ENCODE results near the gene SURF4. TPM values are rescaled to one million over a fixed set of nuclear protein-coding genes. Genes with fewer than 3 reads are reported as not detected.
"Not testable (repeated sequence)": the region's sequence is repeated elsewhere in the genome, so short reads cannot be mapped to it uniquely, and the experiment has no call there.

SURF4 gene
- total and polyA plus RNA-seq, 7 donors, result 45.6 to 120 (median 68.1) TPM

DNA sequence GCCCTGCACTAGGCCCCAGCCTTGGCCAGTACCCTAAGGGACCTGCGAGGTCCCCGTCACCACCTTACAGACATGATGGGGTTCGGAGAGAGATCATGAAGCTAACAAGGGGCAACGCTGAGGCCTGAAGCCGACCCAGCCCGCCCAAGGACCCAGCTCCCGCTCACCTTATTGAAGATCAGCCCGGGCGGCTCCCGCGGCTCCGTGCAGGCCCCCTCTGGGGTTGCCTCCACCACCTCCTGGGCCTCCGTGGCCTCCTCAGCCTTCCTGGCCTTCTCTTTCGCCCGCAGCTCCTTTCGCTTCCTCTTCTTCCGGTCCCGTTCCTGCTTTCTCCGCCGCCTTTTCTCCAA, 43.5 kb downstream of the SURF4 start:
- no peak overlapping the region for H3K27ac ChIP-seq
- peaks cover 8 to 57% of the 10 kb centered on the region in 2 donors for H3K36me3 ChIP-seq (ENCODE audit: insufficient read depth in 1 of 2, low read depth in 1 of 2)
- TF ChIP-seq, protein P1, sequence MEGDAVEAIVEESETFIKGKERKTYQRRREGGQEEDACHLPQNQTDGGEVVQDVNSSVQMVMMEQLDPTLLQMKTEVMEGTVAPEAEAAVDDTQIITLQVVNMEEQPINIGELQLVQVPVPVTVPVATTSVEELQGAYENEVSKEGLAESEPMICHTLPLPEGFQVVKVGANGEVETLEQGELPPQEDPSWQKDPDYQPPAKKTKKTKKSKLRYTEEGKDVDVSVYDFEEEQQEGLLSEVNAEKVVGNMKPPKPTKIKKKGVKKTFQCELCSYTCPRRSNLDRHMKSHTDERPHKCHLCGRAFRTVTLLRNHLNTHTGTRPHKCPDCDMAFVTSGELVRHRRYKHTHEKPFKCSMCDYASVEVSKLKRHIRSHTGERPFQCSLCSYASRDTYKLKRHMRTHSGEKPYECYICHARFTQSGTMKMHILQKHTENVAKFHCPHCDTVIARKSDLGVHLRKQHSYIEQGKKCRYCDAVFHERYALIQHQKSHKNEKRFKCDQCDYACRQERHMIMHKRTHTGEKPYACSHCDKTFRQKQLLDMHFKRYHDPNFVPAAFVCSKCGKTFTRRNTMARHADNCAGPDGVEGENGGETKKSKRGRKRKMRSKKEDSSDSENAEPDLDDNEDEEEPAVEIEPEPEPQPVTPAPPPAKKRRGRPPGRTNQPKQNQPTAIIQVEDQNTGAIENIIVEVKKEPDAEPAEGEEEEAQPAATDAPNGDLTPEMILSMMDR (IDR thresholded peaks at IDR 0.05), result no peak
- peaks cover 11% of the 10 kb centered on the region for H3K4me1 ChIP-seq
- intact Hi-C loops (cut with DNase I), result loop anchor here (5.0 to 10.0 kb wide), 3 partner anchors 145 to 288 kb away; partner anchors contain the start of gene SLC2A6 (in 1 of the 2)
- no peak for ATAC-seq
- 85 to 93% (median 90%) methylated on average over 20 of the region's 20 CpGs for WGBS, 3 donors
- H3K4me3 ChIP-seq, result no peak overlapping the region
- DNase-seq, result peak in 1 of 2 donors; percentile 42
- no peaks in the 10 kb centered on the region for H3K9me3 ChIP-seq
- no peaks in the 10 kb centered on the region for H3K27me3 ChIP-seq (ENCODE audit: insufficient read depth in 3 of 3, low read length in 2 of 3)

DNA sequence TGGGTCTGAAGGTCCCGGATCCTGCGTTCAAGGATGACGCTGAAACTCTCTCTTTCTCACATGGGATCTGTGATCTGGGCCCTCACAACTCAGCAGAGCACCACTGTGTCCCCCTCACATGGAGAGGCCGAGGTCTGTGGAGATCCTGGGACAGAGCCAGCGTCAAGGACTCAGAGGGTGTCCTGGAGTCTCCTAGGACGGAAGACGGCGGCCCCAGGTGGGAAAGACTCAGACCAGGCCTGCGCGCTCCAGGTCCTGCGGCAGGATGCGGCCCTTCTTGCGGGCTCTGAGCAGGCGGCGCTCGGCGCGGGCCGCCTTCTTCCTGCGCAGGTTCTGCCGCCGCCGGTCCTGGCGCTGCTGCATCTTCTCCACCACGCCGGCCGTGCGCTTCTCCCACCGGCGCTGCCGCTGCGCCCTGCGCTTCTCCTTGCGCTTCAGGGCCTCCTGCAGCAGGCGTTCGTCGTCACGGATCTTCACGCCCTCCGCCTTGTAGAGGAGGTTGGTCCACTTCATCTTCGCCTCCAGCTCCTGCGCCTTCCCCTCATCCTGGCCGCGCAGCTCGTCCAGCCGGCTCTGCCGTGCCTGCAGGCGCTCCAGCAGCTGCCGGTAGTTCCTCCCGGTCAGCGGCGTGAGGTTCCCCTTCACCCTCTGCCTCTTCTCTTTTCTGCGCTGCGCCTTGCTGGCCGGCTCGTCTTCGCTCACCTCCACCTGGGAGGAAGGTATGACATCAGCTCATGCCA, 44.0 kb downstream of the SURF4 start:
- H3K36me3 ChIP-seq (ENCODE audit: insufficient read depth in 1 of 2, low read depth in 1 of 2), result peaks cover 8 to 57% of the 10 kb centered on the region in 2 donors
- no peak overlapping the region for H3K27ac ChIP-seq
- peak in 1 of 2 donors; percentile 44 for DNase-seq
- TF ChIP-seq, protein P1 (IDR thresholded peaks at IDR 0.05), result no peak
- H3K4me3 ChIP-seq, result no peak overlapping the region
- H3K27me3 ChIP-seq (ENCODE audit: insufficient read depth in 3 of 3, low read length in 2 of 3), result no peaks in the 10 kb centered on the region
- no peaks in the 10 kb centered on the region for H3K9me3 ChIP-seq
- peaks cover 11% of the 10 kb centered on the region for H3K4me1 ChIP-seq
- intact Hi-C loops (cut with DNase I), result loop anchor here (5.0 to 10.0 kb wide), 3 partner anchors 145 to 287 kb away; partner anchors contain the start of gene SLC2A6 (in 1 of the 2)
- ATAC-seq, result no peak
- 94 to 97% (median 94%) methylated on average over 53 to 57 of the region's 57 CpGs for WGBS, 3 donors

DNA sequence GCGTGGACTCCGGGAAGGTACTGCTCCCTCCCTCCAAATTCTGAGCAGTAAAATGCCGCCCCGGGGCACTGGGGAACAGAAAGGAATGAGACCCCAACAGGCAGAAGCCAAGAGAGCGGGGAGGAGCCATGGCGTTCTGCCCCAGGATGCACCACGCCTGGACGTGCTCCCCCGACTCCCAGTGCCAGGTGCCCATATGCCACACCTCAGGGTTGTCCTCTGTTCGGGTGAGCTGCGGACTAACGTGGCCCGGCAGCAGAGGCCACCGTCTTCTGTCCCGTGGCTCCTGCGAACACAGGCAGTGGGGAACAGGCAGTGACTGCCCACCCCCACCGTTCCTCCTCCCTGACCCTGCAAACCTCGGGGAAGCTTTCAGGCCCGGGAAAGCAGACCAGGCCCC, 44.6 kb downstream of the SURF4 start:
- Histone ChIP-seq H3K4me3 (no peak overlapping the region), H3K4me1 (peaks cover 11% of the 10 kb centered on the region), H3K36me3 (ENCODE audit: insufficient read depth in 1 of 2, low read depth in 1 of 2) (peaks cover 8 to 57% of the 10 kb centered on the region in 2 donors), H3K9me3 (no peaks in the 10 kb centered on the region), H3K27ac (no peak overlapping the region), H3K27me3 (ENCODE audit: insufficient read depth in 3 of 3, low read length in 2 of 3) (no peaks in the 10 kb centered on the region)
- TF ChIP-seq, protein P1 (IDR thresholded peaks at IDR 0.05), result no peak
- 79 to 87% (median 83%) methylated on average over 19 of the region's 19 CpGs for WGBS, 3 donors
- no peak for ATAC-seq
- intact Hi-C loops (cut with DNase I), result loop anchor here (5.0 to 10.0 kb wide), 3 partner anchors 144 to 286 kb away; partner anchors contain the start of gene SLC2A6 (in 1 of the 2)
- peak in 1 of 2 donors; percentile 34 for DNase-seq

DNA sequence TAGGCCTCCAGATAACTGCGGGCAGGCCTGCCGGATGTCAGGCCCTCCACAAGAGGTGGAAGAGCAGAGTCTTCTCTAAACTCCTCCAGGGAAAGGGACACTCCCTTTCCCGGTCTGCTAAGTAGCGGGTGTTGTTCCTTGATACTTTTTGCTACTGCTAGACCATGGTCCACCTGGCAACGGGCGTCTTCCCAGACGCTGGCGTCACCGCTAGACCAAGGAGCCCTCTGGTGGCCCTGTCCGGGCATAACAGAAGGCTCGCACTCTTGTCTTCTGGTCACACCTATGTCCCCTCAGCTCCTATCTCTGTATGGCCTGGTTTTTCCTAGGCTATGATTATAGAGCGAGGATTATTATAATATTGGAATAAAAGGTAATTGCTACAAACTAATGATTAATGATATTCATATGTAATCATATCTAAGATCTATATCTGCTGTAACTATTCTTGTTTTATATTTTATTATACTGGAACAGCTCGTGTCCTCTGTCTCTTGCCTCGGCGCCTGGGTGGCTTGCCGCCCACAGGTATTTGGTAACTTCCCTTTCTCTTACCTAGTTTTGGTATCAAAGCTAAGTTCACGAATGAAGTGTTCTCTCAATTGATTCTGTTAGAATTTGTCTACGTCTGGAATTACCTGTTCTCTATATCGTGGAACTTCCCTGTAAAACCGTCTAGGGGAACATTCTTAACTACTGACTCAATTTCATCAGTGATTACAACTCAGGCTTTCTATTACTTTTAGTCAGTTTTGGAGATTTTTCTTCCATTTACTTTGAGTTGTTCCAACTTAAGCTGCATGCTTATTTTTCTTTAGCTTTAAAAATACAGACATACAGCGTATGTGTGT, 46.3 kb downstream of the SURF4 start:
- H3K27me3 ChIP-seq (ENCODE audit: insufficient read depth in 3 of 3, low read length in 2 of 3); H3K4me1 ChIP-seq; H3K4me3 ChIP-seq; H3K9me3 ChIP-seq: not testable (repeated sequence)
- intact Hi-C loops (cut with DNase I), result loop anchor here (5.0 to 10.0 kb wide), 3 partner anchors 142 to 285 kb away; partner anchors contain the start of gene SLC2A6 (in 1 of the 2)
- Histone ChIP-seq H3K27ac (peak overlapping the region; percentile 36), H3K36me3 (ENCODE audit: insufficient read depth in 1 of 2, low read depth in 1 of 2) (peaks cover 8 to 52% of the 10 kb centered on the region in 2 donors)
- peak in 1 of 2 donors; percentile 60 for DNase-seq
- TF ChIP-seq, protein P1 (IDR thresholded peaks at IDR 0.05), result peak; percentile 58
- peak in 1 of 4 donors; percentile 40 for ATAC-seq
- 54 to 58% (median 55%) methylated on average over 21 of the region's 21 CpGs for WGBS, 3 donors

Measured in psoas muscle (tissue), 8 donors.